Epidermal melanocyte (primary cell): ENCODE results near the gene ZSCAN9.
A peak's percentile ranks its signal among the peaks of the same experiment; 100 is the strongest.

Experiments
- DNase-seq: peaks from one replicate; pipeline ENCODE4 v3.0.0; 2011; ENCODE audit warnings: low spot score; ENCODE audit not compliant: insufficient read length

Gene ZSCAN9

DNA sequence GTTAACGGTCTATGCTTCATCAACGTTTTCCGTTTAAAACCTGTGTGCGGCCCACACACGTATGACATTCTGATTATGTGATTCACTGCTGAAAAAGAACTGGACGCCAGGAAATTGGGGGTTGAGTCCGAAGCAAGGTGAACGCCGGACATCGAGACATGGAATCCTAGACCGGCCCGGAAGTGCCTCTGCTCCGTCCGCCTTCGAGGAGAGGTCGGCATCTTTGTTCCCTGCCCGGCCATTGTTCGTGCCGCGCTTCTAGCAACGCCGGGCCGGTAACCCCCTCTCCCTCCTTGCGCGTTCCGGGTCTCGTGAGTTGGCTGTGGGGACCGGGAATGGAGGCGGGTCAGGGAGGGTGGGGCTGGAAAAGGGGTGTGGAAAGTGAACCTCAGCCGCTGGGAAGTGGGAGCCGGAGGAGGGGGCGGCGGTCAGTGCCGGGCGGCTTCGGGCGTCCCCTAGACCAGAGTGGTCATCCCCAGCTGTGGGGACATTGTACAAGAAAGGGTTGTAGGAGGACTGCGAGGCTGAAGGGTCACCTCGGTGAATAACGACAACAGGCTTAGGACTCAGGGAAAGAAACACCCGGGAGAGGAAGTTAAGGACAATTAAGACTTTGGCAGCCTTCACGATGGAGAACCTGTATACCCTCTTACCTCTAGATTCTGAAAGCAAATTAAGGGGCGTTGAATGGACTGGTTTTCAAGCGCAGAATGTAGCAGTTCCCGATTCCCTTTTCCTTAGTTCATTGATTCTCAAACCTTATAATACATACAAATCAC lies at the start of gene ZSCAN9:
Gene ZSCAN9 (plus strand): TSS at position 220 of the 779 bp plus-strand sequence. CDS start 1,810 bp downstream, outside the sequence.
- DNase-seq: peak; percentile 57

DNA sequence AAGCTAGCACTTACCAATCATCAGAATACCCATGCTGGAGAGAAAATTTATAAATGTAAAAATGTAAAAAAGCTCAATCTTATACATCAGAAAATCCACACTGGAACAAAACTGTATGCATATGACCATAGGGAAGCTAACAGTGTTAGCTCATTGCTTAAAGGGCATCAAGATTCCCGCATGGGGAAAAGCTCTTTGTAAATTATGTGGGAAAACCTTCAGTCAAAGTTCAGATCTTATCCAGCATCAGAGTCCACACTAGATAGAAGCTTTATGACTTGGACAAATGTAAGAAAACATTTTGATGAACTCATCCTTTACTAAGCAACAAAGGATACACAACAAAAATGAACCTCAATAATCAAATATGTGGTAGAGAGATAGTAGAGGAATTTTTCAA lies 48.7 kb upstream of the ZSCAN9 start:
- DNase-seq: no peak

DNA sequence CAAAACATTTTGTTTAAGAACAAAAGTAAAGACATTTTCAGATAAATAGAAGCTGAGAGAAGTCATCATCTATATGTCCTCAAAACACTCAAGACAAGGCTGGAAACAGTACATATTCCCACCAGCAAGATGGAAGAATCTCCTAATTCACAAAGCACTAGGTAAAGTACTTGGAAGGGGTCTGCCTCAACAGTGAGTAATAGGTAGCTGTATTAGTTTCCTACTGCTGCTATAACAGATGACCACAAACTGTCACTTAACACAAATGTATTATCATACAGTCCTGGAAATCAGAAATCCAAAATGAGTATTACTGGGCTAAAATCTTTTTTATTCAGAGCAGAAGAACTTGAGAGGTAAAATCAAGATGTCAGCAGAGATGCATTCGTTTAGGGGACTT lies 42.8 kb upstream of the ZSCAN9 start:
- no peak for DNase-seq

DNA sequence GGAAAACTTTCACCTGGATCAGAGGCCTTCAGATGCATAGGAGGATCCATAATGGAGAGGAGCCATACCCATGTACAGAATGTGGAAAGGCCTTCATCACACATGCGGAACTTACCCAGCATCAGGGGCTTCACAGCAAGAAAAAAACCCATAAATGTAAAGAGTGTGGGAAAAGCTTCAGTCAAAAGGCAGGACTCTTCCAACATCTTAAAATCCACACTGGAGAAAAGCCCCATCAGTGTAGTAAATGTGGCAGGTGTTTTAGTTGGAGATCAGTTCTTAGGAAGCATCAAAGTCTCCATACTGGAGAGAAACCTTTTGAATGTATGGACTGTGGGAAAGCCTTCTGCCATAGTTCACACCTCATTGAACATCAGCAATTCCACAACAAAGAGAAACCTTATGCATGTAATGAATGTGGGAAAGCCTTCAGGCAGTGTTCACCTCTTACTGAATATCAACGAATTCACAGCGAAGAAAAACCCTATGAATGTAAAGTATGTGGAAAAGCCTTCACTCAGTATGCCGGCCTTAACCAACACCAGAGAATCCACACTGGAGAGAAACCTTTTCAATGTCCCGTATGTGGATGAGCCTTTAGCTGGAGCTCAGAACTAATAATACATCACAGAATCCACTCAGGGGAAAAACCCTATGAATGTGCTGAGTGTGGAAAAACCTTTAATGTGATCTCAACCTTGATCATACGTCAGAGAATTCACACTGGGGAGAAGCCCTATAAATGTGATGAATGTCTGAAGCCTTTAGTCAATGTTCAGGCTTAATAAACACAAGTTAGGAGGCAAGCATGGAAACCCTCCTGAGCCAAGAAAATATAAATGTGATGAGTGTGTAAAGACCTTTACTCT lies 36.7 kb upstream of the ZSCAN9 start:
- no peak for DNase-seq

DNA sequence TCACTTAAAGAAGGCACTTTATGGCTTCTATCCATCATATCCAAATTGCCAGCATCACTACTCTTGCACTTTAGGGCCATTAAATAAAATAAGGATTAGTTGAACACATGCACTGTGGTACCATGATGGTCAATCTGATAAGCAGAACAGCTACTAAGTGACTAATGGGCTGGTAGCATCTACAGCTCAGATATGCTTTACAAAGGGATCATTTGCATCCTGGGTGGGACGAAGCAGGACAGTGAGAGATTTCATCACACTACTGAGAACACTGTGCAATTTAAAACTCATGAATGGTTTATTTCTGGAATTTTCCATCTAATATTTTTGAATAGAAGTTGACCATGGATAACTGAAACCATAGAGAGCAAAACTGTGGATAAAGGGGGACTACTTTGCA lies 25.1 kb upstream of the ZSCAN9 start:
- no peak for DNase-seq

DNA sequence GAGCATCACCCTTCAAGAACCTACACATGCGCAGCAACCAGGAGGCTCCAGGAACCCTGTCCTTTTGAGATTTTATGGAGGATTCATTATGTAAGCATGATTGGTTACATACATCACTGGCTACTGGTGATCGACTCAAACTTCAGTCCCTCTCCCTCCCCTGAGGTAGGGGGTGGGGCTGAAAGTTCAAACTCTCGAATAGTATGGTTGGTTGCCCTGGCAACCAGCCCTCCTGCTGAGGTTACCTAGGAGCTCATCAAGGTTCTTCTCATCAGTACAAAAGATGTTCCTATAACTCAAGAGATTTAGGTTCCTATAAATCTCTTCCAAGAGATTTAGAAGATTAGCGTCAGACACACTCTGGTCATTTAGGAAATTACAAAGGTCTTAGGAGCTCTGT lies 21.9 kb upstream of the ZSCAN9 start:
- DNase-seq: no peak

DNA sequence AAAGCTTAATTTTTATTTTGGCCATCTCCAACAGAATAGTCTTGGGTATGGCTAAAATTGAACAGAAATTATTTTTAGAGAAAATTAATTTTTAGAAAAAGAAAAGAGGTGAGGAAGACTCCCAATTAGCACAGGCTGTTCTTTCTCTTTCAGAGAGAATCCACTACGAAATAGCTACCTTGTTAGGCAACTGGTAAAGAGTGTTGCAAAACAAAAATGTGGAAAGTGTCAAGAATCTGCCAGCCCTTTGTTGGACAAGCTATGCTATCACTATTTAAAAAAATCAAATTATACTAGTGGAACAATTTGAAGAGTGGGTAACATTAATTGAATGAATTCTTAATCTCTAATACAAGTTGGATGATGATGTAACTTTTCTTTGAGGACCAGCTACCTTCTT lies 19.2 kb upstream of the ZSCAN9 start:
- DNase-seq: no peak

DNA sequence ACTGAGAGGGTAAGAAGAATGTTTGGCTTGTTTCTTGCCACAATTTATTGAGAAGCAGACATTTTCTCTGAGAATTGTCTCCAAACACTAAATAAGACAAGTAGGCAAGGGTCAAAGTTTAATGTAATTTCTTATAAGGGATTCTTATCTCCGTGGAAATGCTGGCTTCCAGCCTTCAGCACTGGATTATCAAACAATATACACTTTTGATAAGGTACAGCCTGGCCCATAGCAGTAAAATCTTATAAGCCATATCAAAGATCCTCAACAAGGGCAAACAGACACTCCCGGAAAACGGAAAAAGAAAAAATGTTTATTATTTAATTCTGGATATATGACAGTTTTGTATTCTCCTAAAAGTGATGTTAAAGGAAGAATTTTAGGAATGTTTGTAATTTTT lies 18.5 kb upstream of the ZSCAN9 start:
- no peak for DNase-seq

DNA sequence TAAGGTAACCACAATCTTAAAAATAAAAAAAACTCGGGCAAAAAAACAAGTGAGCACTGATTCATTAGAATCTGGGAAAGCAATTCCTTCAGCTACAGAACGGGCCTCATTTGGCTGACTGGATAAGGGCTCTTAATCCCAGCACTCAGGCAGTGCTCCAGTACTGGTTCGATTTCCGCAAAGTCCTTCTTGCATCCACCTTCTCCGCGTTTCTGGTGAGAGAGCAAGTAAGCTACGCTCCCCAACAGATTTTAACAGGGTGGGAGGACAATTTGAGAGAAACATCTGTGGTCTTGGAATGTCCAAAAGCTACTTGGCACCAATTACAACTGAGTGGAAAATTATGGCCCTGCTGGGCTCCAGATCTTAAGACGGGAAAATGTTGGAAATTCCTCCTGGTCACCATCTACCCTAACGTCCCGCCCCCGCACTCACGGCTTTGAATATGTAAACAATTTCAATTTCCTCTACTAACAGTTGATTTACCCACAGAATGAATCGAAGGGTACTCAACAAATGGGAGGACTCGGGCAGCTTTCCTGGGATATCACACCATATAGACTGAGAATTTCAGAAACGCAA lies 18.1 kb upstream of the ZSCAN9 start:
- DNase-seq: no peak

DNA sequence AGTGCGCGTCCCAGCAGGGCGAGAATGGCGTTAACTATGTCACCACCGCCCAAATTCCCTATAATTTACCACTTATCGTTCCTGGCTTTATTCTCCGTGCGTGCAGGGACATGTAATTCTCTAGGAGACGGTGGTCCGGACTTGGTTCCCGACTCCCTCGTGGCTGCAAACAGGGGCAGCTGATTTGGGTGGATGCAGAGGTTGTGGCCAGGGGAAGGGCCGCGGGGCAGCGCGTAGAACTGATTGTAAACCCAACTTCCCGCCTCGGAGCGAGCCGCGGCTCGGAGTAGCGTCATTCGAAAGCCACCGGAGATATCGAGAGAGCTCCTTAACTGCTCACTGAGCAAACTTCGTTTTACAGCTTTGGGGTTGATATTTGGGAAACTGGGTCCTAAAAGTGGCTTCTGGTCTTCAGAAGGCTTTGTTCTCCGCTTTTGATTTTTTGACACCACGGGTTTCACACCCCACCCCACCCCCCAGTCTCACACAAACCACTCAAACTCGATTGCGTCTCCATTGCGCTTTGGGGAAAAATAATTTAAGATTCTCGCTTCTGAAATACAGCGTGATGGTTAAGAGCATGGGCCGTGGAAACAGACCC lies 17.5 kb upstream of the ZSCAN9 start:
- DNase-seq: no peak

DNA sequence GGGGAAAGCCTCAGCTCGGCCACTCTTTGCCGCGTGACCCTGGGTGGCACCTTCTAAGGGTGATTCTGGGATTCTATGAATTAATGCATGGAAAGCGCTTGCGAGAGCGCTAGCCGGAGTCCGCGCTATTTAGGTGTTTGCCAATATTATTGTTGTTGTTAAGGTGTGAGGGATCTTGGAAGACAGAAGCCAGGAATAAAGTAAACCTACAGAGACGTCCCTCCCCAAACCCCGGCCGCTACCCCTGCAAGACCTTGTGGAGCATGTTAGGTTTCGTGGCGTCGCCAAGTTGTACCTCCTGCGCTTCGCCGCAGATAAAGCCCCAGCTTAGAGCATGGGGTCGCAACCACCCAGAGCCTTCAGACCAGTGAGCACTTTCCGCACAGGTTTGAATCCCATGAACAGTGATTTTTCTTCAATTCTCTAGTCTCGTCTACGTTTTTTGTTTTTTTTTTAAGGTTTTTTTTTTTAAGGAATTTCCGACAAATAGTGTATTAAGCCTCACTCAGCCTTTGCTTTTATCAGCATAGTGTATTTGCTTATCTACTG lies 16.9 kb upstream of the ZSCAN9 start:
- DNase-seq: no peak

DNA sequence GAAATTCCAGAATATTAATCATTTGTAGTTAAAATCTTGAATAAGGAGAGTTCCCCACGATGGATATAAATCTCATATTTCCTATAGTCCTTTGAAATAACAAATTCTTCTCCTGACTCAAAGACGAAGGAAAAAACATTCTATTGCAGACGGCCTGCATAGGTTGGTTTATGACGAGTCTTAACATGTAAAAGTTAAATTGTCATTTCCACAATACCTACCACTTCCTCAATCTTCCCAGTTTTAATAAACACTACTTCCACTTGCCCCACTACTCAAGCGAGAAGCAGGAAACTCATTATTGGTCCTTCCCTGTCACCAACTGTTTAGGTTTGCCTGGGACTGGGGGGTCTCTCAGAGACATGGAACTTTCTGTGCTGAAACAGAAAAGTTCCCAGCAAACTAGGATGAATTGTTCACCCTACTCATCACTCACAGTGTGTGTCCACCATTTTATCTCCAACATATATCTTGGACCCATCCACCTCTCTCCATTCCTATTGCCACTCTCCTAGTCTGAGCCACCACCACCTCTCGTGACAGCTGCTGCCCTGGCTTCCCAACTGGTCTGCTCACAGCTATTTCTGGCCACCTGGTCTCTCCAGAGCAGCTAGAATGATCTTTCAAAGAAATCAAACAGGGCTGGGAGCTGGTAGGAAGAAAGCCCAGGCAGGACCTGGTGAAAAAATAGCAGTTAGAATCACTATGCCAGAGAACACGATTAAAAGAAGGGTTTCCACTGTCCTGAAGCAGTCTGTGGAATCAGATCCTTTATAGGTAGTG lies 15.1 kb upstream of the ZSCAN9 start:
- DNase-seq: no peak

DNA sequence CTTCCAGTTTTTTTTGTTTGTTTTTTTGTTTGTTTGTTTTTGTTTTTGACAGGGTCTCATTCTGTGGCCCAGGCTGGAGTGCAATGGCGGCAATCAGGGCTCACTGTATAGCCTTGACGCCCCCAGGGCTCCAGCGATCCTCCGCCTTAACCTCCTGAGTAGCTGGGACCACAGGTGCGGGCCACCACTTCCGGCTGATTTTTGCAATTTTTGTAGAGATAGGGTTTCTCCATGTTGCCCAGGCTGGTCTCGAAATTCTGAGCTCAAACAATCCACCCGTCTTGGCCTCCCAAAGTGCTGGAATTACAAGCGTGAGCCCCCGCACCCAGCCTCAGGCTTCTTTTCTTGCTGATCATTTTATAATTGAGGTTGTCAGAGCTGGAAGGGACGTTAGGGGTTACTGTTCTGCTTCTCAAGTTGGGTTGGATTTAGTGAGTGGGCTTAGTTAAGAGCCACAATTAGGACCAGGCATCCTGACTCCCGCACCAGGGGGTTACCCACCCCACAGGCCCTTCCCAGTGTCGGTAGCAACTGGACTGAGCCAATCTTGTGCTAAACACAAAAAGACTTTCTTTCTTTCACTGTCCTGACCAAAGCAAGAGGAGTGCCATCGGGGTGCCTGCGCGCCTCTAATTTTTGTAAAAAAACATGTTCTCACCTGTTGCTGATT lies 13.1 kb upstream of the ZSCAN9 start:
- DNase-seq: no peak

DNA sequence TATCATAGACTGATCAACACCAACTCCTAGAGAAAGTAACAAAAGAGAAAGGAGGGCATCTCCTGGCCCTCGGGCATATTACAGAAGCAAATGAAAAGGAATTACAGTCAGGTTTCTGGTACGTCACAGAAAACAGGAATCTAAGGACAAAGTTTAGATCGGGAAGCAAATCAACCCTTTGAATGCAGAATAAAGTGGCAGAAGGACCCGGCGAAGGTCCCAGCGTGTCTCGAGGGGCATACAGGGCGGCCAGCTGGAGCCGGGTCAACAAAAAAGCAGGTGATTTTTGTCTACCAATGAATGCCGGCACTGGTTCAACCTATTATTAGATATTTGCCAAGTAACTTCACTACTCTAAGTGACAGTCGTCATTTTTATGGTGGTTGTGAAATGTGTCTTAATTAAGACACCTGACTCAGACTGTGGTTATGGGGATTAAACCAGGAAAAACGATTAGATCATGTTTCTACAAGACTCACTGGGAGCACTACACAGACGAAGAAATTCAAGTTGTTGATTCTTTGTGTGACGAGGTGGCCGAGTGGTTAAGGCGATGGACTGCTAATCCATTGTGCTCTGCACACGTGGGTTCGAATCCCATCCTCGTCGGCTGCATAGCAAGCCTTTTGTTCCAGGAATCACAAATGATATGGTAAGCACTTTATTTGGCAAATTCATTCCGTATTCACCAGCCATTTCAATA lies 12.4 kb upstream of the ZSCAN9 start:
- DNase-seq: no peak

DNA sequence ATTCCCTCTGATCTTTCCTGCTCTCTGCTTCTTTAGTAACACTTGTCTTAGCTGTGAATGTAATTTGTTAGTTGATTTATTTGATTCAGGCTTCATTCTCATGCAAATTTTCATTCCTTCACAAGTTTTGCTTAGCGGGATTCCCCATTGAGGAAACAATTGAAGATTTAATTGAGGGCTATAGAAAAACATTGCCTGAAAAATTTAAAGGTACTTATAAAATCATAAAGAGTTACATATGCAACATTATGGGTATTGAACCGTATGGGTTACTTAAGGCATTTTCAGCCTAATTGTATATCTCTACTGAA lies 11.9 kb upstream of the ZSCAN9 start:
- DNase-seq: no peak

DNA sequence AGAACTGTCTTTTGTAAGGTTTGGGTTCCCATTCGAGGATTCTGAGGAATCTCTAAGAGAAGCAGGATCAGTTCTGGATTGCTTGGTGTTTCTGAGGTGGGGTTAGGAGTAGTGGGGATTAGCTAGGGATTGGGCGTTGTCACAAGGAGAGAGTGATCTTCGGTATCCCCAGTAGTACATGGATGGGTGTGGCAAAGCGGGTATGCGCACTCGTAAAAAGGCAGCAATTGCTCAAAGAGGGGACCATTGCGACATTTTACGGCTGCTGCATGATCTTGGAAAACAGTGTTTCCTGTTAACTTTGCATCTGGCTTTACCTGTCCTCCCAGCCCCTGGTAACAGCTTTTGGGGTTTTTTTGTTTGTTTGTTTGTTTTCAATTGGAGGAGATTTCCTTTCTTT lies 9.7 kb upstream of the ZSCAN9 start:
- no peak for DNase-seq

DNA sequence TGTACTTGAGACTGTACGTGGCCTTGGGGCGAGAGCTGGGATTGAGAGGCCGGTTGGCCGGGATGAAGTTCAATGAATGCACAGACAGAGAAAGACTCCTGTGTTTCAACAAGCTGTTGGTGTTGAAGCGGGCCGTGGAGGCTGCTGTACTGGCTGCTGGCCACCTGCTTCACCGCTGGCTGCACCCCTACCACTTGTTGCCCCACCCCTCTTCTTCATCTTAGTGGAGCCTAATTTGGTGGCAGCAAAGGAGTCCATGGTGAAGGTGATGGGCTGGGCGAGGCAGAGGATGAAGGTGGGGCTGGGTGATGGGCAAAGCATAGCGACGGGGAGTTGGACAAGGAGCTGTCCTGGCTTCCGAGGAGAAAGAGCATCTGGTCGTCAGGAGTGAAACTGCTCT lies 7.2 kb upstream of the ZSCAN9 start:
- no peak for DNase-seq

DNA sequence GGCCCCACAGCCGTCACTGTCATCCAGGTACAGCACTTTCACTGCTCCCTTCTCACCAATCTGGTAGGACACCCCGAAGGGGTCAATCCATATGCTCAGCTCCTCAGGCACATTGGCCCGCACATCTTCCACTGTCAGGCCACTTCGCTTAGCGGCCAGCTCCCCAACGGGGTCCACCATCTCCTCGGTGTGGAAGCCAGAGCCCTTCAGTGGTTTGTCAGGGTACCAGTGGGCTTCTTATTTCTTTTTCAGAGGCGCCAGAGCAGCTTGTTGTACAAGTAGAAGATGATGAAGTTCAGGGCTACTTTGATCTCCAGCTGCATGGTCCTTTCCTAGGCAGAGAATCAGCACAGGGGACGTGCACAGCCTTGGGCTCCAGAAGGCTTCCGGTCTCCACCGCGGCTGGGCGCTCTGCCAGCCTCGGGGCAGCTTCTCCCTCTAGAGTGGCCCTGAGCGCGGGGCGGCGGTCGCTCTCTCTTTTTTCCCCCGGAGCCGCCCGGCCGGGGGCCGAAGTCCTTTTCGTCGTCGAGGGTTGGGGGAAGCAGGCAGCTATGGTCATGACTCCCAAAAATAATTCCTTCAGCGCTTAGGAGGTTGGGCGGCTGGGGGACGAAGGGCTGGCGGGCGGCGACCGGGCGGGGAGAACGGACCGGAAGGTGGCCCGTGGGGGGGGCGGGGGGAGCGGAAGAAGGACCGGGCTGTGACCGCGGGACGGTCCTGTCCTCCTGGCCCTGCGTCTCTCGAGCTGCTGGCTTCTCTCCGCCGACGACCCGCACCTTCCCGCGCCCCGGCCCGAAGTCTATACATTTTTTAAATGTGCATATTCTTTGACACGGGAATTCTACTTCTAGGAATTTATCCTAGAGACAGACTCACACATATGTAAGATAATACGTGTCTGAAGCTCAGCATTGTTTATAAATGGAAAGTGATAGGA lies 6.5 kb upstream of the ZSCAN9 start:
- DNase-seq: no peak
